DMS153 (cell line): ENCODE measurements around the gene VIT.

Source experiments
- DNase-seq: peaks from one replicate; lab custom pipeline; 2025; lab: John Stamatoyannopoulos, UW

VIT gene

DNA sequence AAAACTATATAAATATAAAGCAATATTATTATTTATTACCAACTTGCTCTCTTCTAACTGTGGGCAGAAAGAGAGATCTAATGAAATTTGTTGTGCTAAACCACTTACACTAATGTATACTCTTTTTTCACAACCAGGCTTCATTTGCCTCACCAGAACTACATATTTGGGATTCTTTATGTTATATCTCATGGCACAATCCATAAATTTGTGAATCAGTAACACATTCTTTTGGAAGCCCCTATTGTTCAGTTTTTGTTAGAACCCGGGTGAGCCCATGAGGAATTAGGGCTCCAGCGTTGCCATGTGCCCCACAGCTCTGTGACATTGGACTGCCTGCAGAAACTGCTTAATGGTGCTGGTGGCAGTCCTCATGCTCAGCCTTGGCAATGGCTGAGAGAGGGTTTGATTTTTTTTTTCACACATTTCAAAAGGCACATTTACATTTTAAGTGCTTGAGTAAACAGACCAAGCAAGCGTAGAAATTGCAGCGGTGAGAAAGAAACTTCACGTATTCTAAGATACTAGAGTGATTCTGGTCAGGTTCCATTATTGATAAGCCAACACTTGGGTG lies 15.3 kb downstream of the VIT start:
- no peak for DNase-seq

DNA sequence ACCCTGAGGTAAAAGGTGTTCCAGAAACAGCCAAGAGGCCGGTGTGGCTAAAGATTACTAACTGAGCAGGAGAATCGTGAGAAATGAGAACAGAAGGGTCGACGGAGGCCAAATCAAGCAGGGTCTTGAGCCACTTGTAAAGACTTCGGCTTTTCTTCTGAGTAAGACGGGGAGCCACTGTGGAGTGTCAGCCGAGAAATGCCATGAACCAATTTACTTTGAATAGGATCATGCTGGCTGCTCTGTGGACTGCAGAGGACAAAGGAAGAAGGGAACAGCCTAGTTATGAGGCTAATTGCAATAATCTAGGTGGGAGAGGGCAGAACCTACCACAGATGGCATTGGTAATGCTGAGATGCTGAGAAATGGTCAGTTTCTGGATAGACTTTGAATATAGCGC lies 16.8 kb downstream of the VIT start:
- no peak for DNase-seq

DNA sequence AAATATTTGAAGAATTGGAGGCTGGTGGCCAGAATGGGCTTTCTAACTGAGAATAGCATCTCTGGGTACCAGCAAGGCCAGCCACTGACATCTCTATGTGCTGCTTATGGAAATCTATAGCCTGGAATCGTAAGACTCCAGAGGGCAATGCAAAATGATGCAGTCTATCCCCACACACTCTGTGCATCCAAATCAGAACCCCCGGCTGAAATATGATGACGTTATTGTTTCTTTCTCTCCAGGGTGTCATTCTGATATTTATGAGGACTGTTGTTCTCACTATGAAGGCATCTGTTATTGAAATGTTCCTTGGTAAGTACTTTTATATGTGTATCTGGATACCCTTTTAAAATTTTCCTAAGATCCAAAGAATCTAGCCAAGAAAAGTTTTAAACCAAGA lies 19.6 kb downstream of the VIT start:
- DNase-seq = no peak

DNA sequence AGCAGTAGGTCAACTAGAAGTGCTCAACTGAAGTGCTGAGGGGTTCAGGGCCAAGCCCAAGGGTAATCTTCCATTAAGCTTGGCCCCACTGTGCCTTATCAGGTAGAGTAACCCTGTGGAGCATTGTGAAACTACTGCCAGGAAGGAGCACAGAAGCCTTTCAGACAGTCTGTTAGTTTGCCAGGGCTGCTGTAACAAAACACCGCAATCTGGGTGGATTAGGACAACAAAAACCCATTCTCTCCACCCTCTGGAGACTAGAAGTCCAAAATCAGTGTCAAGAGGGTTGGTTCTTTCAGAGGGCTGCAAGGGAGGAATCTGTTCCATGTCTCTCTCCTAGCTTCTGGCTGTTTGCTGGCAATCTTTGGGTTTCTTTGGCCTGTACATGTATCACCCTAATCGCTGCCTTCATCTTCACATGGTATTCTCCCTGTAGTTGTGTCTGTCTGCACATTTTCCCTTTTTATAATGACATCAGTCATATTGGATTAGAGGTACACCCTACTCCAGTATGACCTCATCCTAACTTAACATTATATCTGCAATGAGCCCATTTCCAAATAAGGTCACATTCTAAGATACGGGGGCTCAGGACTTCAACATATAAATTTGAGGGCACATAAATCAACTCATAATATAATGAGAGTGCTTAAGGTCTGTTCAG lies 21.2 kb downstream of the VIT start:
- no peak for DNase-seq

DNA sequence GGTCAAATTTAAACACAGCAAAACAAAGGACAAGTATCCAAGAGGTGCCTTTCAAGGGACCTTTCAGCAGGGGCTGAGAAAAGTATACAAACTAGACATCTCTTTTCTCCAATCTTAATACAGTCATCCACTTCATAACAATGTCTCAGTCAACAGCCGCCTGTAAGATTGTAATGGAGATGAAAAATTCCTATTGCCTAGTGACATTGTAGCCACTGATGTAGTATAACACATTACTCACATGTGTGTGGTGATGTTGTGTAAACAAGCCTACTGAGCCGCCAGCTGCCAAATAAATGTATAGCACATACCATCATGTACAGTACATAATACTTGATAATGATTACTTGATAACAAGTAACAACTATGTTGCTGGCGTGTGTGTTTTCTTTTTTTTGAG lies 31.0 kb downstream of the VIT start:
- DNase-seq = no peak

DNA sequence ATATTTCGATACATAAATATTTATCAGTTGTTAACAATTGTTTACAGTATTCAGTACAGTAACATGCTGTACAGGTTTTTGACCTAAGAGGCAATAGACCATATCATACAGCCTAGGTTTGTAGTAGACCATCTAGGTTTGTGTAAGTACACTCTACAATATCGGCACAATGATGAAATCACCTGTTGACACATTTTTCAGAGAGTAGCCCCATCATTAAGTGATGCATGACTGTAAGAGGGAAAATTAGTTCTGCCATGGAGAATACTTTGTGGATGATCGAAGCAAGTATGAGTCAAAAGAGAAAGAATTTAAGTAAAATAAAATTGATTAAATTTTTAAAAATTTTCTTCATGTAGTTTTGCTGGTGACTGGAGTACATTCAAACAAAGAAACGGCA lies 32.6 kb downstream of the VIT start:
- no peak for DNase-seq

DNA sequence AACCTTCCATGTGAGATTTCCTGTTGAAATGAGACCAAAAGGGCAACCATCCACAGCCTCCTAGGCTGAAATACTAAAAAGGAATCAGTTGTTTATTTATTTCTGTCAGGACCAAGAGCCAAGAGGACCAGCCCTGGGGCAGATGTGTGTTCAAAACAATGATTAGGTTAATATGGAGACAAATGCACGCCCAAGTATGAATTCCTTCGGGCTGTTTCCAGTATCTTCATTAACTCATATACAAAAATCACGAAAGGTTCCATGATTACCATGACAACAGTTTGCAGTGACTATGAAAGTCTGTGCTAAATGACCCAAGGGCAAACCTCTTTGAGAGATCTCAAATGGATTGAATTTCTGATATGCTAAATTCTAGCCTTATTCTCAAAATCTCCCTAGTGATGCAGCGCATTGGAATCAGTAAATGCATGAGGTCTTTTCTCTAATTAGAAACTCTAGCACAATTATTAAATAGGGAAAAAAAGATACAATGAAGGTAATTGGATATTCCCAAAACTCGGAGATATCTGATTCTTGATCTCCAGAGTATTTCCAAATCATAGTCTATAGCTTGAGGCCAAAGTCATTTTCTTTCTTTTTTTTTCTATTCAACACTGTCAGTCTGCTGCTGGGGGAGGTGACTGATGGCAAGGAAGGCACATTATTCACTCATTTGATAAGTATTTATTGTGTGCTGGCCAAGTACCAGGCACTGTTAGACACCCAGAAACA lies 35.6 kb downstream of the VIT start:
- DNase-seq = no peak

DNA sequence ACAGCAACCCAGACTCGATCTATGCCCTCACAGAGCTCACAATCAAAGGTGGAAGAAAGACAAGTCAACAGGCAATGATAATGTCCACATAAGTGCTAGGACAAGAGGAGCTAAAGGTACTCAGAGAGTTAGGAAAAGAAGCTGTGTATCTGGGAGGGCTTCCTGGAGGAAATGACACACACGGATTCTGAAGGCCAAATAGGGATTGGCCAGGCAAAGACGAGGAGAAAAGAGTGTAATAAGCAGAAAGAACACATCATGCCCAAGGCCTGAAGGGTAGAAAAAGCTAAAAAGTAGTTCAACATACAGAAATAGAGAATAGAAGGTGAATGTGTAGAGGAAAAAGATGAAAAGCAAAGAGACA lies 36.1 kb downstream of the VIT start:
- DNase-seq = no peak

DNA sequence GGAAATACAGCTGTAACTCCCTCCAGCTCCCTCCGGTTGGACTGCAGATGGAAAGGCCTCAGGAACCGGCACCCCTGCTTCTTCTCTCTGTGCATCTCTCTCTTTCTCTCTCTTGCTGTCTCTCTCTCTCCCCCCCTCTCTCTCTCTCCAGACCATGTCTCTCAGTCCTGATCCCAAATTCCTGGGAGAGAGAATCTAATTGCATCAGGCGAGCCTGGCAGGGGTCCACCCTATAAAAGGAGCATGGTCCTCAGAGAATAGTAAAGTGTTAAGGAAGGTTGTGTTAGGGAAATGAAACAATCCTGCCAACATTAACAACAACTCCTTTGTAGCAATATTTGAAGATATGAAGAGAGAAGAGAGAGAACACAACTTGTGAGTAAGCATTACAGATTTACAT lies 36.7 kb downstream of the VIT start:
- DNase-seq = no peak

DNA sequence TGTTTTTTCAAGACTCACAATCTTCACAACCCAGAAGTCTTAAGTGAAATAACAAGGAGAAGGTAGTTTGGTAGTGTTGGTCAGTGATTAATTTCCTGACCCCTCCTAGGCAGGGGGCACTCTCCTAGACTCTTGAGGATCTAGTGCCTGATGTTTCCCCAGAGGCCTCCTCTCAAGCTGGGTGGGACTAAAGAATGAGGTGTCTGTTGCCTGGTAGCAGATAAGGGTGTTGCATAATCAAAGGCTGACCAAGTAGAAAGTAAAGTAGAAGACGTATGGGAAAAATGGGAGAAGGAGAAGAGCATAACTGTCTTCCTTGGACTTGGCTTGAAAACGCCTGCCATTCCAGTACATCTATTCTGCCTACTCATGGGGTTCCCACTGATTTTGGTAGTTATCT lies 37.8 kb downstream of the VIT start:
- no peak for DNase-seq

DNA sequence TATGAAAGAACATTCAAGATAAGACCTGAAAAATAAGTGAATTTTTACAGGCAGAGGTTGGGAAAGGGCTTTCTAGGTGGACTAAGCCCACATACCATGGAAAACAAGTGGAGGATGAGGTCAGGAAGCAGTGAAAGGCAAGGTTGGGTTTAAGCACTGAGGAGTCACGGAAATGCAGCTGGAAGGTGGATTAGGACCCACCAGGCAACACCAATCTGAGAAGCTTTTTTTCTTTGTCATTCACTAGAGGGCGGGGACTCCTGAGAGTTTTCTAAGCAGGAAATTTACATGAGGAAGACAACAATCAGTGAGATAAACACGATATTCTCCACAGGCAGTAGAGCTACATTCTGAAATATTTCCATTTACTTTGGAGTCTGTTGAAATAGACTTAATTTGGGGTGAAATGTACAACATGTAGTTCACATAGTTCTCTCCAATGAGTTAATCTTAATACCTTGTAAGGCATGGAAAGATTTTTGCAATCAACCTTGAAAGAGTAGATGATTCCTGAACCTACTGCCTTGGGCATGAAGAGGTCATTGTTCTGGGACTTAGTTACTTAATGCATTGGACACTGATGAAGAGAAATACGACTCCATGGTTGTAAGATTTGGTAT lies 40.7 kb downstream of the VIT start:
- no peak for DNase-seq

DNA sequence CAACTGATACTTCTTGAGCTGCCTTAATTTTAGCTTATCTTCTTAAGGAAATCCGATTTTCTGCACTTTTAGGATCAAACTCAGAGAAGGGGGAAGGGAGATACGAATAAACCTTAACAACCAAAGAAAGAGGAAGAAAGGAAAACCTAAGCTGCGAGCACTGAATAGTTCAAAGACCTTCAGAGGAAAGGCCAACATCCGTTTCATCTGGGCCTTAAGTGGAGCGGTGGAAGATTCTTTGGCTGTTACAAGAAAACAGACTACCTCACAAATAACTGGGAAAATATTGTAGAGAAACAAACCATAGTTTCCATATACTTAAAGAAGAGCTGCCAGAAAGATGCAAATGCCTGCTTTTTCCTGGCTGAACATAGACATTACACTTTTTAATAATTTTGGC lies 43.6 kb downstream of the VIT start:
- no peak for DNase-seq

DNA sequence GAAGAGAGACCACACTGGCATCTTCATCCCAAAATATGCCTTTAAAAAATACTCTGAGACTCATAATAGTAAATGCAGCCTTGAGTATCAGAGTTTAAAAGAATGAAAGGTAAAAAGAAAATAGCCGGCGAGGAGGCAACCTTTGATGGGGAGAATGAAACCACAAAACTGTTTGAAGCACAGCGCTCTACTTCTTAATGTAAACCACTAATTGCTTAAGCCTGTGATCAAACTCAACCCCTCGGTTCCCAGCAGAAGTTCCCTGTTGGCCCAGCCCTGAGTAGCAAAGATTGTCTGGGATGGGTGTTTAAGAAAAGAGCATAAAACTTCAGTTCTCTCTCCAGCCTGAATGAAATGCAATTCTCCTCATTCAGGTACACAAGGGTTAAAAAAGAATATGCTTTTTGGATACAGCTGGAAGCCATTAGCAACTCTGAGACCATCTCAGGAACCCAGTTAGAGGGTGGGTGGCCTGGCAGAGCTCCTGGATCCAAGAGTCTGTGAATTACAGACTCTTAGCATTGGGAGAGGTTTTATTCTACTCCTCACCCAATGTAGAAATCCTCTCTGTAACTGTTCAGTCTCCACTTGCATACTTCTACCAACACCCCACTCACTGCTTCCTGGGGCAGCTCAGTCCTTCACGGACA lies 44.8 kb downstream of the VIT start:
- DNase-seq = no peak

DNA sequence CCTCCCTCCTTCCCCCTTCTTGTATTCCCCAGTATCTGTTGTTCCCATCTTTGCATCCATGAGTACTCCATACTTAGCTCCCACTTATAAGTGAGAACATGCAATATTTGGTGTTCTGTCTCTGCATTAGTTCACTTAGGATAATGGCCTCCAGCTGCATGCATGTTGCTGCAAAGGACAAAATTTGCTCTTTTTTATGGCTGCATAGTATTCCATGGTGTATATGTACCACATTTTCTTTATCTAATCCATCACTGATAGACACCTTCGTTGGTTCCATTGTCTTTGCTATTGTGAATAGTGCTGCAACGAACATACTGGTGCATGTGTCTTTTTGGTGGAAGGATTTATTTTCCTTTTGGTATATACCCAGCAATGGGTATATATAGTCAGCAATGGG lies 47.4 kb downstream of the VIT start:
- DNase-seq = no peak

DNA sequence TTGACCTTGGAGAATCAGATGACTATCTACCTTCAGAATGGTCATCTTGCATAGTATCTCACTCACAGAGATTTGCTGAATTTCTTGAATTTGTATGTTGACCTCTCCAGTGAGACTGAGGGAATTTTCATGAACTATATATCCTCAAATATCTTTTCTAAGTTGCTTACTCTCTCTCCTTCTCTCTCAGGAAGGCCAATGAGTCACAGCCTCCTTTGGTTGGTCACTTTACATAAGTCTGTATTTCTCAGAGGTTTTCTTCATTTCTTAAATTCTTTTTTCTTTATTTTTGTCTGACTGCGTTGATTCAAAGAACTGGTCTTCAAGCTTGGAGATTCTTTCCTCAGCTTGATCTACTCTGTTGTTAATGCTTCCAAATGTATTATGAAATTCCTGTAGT lies 51.7 kb downstream of the VIT start:
- DNase-seq = no peak

DNA sequence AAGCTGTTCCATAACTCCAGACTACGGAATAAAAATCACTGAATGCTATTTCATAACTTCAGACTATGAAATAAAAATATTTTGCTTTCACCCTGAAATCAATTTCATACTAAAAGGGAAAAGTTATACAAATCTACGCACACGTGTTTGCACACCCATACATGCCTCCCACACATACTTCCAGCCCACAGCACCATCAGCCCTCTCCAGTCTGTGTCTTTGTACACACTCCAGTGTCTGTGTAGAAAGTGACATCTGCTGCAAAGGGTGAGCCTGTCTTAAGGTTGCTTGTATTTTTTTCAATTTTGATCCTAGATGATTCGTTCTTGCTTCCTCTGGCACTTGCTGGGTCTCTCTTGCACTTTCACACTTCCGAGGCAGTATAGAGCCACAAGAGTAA lies 53.6 kb downstream of the VIT start:
- DNase-seq = no peak

DNA sequence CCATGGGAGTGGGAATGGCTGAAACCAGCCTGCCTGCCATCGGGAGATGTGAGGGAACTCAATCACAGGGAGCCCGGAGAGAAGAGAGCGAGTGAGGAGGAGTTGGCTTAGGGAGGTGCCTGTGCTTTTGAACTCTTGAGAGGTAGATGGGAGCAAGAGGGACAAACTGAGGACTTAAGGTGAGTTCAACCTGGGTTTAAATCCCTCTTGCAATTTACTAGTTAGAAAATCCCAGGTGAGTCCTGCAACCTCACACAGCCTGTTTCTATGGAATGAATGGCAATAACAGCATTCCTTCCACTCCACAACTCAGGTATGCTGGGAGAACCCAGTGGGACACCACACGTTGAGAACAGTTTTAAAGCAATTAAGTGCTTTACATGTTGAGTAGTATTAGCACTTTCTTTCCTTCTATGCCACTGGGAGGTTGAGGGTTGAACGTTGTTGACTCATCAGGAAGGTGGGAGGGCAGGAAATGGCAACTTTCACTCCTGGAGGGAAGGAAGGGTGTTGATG lies 57.3 kb downstream of the VIT start:
- DNase-seq = no peak

DNA sequence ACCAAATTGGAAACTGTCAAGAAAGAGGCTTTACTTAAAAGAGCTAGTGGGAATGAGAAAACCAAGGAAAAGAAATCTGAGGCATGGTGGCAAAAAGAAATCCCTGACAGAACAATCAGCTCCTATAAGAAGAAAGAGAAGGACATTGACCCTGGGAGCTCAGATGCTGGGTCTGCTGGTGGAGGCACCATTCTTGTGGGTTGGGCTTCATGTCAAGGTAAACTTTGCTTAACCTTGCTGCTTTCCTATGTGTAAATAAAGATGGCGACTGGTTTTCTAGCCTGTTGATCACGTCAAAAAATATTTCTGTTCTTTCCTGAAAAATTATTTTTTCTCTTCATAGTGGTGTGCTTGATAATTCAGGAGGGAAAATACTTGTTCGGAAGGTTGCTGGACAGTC lies 58.1 kb downstream of the VIT start:
- no peak for DNase-seq

DNA sequence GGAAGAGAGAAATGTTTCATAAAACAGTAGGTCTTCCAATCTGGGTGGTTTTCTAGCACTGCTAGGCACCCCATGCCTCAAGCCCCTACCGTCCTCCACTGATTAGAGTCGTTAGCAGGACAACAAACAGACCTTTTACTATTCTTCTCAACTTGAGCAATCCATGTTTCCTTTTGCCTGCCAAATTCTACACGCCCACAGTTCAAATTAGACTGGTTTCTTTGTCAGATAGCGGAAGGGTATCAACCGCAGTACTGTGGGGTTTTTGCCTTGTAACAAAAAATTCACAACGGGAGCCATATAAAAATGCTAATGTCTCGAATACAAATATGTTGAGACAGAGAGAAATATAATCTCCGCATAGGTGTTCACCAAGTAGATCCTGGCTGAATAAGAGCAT lies 59.9 kb downstream of the VIT start:
- DNase-seq = no peak

DNA sequence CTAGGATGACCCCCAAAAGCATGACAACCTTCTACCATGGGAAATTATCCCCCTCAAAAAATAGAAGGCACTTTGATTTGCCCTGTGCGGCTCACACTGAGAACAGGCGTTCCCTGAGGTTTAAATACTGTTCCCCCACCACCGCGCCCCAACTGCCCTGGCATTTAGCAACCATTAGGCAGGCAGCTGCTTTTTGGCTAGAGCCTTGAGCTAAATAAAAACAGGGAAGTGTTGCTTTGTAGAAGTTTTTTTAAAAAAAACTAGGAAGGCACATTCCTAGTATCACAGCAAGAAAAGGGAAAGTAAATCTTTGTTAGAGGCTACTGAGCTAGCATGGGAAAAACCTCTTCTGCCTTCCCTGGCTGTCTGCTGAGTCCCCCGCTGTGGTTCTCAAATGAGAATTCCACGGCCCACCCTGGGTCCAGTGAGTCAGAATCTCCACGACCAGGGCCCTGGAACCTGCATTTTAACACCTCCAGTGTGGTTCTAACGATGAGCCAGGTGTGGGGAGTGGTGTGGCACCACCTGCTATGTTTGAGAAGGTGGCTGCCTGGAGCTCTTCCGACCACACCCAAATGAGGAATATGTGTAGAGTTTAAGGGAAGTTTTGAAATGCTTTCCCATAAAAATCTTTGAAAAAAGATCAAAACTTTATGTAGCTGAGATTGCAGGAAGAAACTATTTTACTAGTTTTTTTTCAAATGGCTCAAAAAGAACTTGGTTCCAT lies 66.4 kb downstream of the VIT start:
- no peak for DNase-seq

DNA sequence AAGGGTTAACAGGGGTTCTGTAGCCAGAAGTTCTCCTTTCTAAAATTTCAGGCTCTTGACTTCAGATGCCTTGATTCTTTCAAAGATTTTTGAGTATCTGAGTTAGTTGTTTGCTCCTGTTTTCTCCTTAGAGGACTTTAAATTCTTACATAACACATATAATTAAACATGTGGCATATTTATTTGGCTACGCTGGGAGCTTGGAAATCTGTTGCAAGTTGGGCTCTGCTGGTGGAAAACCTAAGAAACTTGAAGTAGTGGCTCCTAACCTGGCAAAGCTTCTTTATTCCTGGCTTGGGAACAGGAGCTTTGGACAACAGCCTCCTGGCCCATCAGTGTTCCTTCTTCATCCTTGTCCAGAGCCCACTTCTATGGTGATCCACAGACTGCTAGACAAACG lies 72.6 kb downstream of the VIT start:
- no peak for DNase-seq
